Stimulated activated CD8-positive, alpha-beta memory T cell treated with anti-CD3 and anti-CD28 coated beads, Interleukin-7, amount 100 ng/mL, for 1 hour (primary cell): ENCODE results near the gene DUSP28.
A peak's percentile ranks its signal among the peaks of the same experiment; 100 is the strongest.
"Not testable (repeated sequence)": the region's sequence is repeated elsewhere in the genome, so short reads cannot be mapped to it uniquely, and the experiment has no call there.

Experiments used
- DNase-seq, 2 donors: peaks; one replicate each; pipeline ENCODE4 v3.0.0-alpha.2; 2020; ENCODE audit warnings: low read depth in 2 of 2

The DUSP28 gene

GRCh38 chr2:240560084-240560479 is at the start of gene DUSP28:
Gene DUSP28 (plus strand): TSS chr2:240560357. CDS start chr2:240560685, 328 bp downstream.
- DNase-seq: peak; percentile 74 to 76

GRCh38 chr2:240510513-240511210 is 49.5 kb upstream of the DUSP28 start:
- no peak for DNase-seq

- no peak for DNase-seq
Observed at GRCh38 chr2:240511351-240512108, 48.6 kb upstream of the DUSP28 start.

GRCh38 chr2:240512109-240512485 is 48.1 kb upstream of the DUSP28 start:
- DNase-seq: no peak

GRCh38 chr2:240512666-240513535 is 47.3 kb upstream of the DUSP28 start:
- no peak for DNase-seq

GRCh38 chr2:240513549-240514287 is 46.4 kb upstream of the DUSP28 start:
- peak; percentile 56 to 71 for DNase-seq

GRCh38 chr2:240514631-240515030 is 45.5 kb upstream of the DUSP28 start:
- no peak for DNase-seq

- DNase-seq: no peak
Observed at GRCh38 chr2:240517342-240517741, 42.8 kb upstream of the DUSP28 start.

- DNase-seq: no peak
Observed at GRCh38 chr2:240518981-240519380, 41.2 kb upstream of the DUSP28 start.

GRCh38 chr2:240519396-240520129 is 40.6 kb upstream of the DUSP28 start:
- DNase-seq: no peak

GRCh38 chr2:240520130-240520973 is 39.8 kb upstream of the DUSP28 start:
- no peak for DNase-seq

GRCh38 chr2:240520974-240521350 is 39.2 kb upstream of the DUSP28 start:
- DNase-seq: no peak

GRCh38 chr2:240521885-240522284 is 38.3 kb upstream of the DUSP28 start:
- DNase-seq: not testable (repeated sequence)

- no peak for DNase-seq
Observed at GRCh38 chr2:240522406-240522805, 37.8 kb upstream of the DUSP28 start.

GRCh38 chr2:240523451-240524281 is 36.5 kb upstream of the DUSP28 start:
- DNase-seq: no peak

- no peak for DNase-seq
Observed at GRCh38 chr2:240524963-240525718, 35.0 kb upstream of the DUSP28 start.

GRCh38 chr2:240525802-240526201 is 34.4 kb upstream of the DUSP28 start:
- no peak for DNase-seq

GRCh38 chr2:240526521-240526920 is 33.6 kb upstream of the DUSP28 start:
- no peak for DNase-seq
